Measurements from ENCODE around the gene JAZF1.

Gene JAZF1

DNA sequence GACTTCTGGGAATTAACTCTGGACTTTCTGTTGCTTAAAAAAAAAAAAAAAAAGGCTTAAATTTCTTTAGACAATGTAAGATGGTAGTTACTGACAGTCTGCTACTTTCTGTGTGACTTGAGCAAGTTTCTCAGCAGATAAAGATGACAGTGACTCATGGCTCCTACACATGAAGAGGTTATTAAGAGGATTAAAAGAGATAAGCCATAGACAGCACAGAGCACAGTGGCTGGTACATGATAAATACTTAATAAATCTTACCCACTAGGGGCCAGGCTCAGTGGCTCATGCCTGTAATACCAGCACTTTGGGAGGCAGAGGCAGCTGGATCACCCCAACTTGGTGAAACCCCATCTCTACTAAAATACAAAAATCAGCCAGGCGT, 174.8 kb downstream of the JAZF1 start:
- TF ChIP-seq, protein P1, sequence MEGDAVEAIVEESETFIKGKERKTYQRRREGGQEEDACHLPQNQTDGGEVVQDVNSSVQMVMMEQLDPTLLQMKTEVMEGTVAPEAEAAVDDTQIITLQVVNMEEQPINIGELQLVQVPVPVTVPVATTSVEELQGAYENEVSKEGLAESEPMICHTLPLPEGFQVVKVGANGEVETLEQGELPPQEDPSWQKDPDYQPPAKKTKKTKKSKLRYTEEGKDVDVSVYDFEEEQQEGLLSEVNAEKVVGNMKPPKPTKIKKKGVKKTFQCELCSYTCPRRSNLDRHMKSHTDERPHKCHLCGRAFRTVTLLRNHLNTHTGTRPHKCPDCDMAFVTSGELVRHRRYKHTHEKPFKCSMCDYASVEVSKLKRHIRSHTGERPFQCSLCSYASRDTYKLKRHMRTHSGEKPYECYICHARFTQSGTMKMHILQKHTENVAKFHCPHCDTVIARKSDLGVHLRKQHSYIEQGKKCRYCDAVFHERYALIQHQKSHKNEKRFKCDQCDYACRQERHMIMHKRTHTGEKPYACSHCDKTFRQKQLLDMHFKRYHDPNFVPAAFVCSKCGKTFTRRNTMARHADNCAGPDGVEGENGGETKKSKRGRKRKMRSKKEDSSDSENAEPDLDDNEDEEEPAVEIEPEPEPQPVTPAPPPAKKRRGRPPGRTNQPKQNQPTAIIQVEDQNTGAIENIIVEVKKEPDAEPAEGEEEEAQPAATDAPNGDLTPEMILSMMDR (IDR thresholded peaks at IDR 0.05; ENCODE audit: control extremely low read depth, extremely low read depth, low read depth, missing control alignments), result no peak
- DNase-seq (ENCODE audit: extremely low spot score), result no peak
- POLR2A ChIA-PET, result no interaction called here
- CTCF ChIA-PET, result no interaction called here

- DNase-seq (ENCODE audit: extremely low spot score), result no peak
- POLR2A ChIA-PET, result no interaction called here
- TF ChIP-seq, protein P1 (IDR thresholded peaks at IDR 0.05; ENCODE audit: control extremely low read depth, extremely low read depth, low read depth, missing control alignments), result no peak
- CTCF ChIA-PET, result interaction anchor here (1.3 to 2.6 kb wide), 3 partner anchors 9 to 19 kb away, joined by 3 to 16 read pairs (median 3); no protein-coding TSS in a partner anchor
These were observed 175.3 kb downstream of the JAZF1 start for GRCh38 chr7:28005075-28005846.

- TF ChIP-seq, protein P1 (IDR thresholded peaks at IDR 0.05; ENCODE audit: control extremely low read depth, extremely low read depth, low read depth, missing control alignments), result no peak
- DNase-seq (ENCODE audit: extremely low spot score), result no peak
- ChIA-PET POLR2A (no interaction called here), CTCF (interaction anchor here (1.4 to 2.6 kb wide), 2 partner anchors 17 to 807 kb away, joined by 3 to 16 read pairs; no protein-coding TSS in a partner anchor)
These were observed 177.2 kb downstream of the JAZF1 start for GRCh38 chr7:28003408-28003807.

- DNase-seq (ENCODE audit: extremely low spot score), result no peak
- ChIA-PET CTCF (interaction anchor here (1.4 to 2.6 kb wide), 2 partner anchors 18 to 807 kb away, joined by 3 to 16 read pairs; no protein-coding TSS in a partner anchor), POLR2A (no interaction called here)
- TF ChIP-seq, protein P1 (IDR thresholded peaks at IDR 0.05; ENCODE audit: control extremely low read depth, extremely low read depth, low read depth, missing control alignments), result no peak
These were observed 178.0 kb downstream of the JAZF1 start for GRCh38 chr7:28002638-28003037.

DNA sequence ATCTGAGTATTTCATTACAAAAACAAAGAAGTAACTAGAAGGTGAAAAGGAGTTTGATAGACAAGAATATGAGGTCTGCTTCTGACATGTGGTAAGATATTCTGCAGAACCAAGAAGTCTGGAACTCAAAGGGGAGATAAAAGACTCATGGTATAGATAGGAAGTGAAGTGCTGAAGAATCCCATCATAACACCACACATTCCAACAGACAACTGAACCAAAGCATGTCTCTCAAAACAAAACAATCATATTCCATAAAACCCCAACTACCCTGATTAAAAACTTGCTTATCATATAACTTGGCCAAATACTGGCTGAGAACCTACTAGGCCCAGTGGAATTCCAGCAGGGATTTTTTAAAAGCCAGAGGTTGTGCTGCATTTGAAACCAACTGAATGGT, 178.7 kb downstream of the JAZF1 start:
- DNase-seq (ENCODE audit: extremely low spot score), result no peak
- ChIA-PET CTCF (no interaction called here), POLR2A (no interaction called here)
- TF ChIP-seq, protein P1 (IDR thresholded peaks at IDR 0.05; ENCODE audit: control extremely low read depth, extremely low read depth, low read depth, missing control alignments), result no peak

GRCh38 chr7:27999829-28000228, 180.8 kb downstream of the JAZF1 start:
- CTCF ChIA-PET, result interaction anchor here (1.6 kb wide), 1 partner anchor 20 kb away, joined by 4 read pairs; no protein-coding TSS in a partner anchor
- POLR2A ChIA-PET, result no interaction called here

More at GRCh38 chr7:27999829-28000228, 180.8 kb downstream of the JAZF1 start:
- no peak for DNase-seq (ENCODE audit: extremely low spot score)
- TF ChIP-seq, protein P1 (IDR thresholded peaks at IDR 0.05; ENCODE audit: control extremely low read depth, extremely low read depth, low read depth, missing control alignments), result no peak
